ENCODE data around the gene SRSF12.
A peak's percentile ranks its signal among the peaks of the same experiment; 100 is the strongest.
"Not testable (repeated sequence)": the region's sequence is repeated elsewhere in the genome, so short reads cannot be mapped to it uniquely, and the experiment has no call there.

Gene SRSF12

GRCh38 chr6:89069536-89070163 lies 48.2 kb downstream of the SRSF12 start:
- DNase-seq: no peak

GRCh38 chr6:89068695-89069094 lies 49.2 kb downstream of the SRSF12 start:
- DNase-seq: no peak

GRCh38 chr6:89067796-89068195 lies 50.1 kb downstream of the SRSF12 start:
- no peak for DNase-seq

DNA sequence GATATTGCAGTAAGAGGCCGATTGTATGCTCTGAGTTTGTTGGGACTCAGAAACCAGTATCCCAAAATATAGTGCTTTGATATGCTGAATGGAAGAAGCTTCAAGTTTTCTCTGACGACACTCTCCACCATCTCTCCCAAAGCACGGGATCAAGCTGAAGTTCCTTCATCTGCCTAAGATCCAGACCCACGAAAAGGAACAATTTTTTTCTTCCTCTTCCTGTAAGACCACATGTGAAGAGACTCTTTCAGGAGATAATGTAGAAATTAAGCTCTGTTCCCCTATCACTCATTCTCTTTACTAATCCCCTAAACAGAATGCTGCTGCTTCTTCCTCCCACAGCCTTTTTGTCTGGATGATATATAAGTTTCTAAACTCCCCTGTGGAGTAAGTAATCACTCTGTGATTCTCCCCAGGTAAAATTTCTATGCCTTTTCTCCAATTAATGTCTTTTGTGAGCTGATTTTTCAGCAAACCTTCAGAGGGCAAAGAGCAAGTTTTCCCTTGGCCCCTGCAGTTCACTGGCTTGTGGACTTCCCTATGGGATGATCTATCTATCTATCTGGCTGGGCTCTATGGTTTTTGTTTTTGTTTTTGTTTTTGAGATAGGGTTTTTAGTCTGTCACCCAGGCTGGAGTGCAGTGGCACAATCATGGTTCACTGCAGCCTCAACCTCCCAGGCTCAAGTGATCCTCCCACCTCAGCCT lies 50.8 kb downstream of the SRSF12 start:
- no peak for DNase-seq

GRCh38 chr6:89066121-89066520 lies 51.8 kb downstream of the SRSF12 start:
- DNase-seq: not testable (repeated sequence)

DNA sequence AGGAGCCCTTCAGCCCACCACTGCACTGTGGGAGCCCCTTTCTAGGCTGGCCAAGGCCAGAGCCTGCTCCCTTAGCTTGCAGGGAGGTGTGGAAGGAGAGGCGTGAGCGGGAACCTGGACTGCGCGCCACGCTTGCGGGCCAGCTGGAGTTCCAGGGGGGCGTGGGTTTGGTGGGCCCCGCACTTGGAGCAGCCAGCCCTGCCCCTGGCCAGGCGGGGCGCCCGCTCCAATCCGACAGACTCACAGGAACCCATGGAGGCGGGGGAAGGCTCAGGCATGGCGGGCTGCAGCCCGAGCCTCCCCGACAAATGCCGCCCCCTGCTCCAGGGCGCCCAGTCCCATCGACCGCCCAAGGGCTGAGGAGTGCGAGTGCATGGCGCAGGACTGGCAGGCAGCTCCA lies 52.9 kb downstream of the SRSF12 start:
- not testable (repeated sequence) for DNase-seq

DNA sequence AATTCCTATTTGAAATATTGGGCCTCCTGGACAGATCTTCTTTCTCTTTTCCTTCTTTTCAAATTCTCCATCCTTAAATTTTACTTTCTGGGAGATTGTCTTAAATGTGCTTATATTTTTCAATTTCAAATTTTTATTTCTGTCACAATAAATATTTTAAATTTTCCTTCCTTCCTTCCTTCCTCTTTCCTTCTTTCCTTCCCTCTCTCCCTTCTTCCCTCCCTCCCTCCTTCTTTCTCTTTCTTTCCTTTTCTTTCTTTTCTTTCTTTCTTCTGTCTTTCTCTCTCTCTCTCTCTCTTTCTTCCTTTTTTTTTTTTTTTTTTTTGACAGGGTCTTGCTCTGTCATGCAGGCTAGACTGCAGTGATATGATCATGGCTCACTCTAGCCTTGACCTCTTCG lies 54.0 kb downstream of the SRSF12 start:
- DNase-seq: no peak

- no peak for DNase-seq
Observed at GRCh38 chr6:89059227-89059626, 58.6 kb downstream of the SRSF12 start.

DNA sequence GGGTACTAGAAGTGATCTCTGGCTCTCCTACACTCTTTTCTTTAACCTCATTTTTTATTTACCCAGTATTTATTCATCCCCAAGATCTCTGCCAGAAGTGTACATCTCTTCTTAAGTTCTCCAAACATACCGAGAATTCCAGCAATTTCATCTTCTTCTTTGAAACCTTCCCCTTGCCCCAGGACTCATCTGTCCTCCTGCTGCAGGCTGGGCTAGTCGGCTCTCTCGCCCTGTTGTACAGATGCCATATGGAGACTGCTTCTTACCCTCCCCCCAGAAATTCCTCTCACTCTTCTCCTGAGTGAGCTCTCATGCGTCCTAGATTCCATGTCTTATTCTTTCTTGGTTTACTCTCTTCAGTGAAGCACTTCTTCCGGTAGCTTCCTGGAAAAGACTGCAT lies 59.2 kb downstream of the SRSF12 start:
- no peak for DNase-seq

GRCh38 chr6:89057759-89058158 lies 60.1 kb downstream of the SRSF12 start:
- DNase-seq: no peak

- no peak for DNase-seq
Observed at GRCh38 chr6:89054208-89054607, 63.7 kb downstream of the SRSF12 start.

GRCh38 chr6:89051676-89052075 lies 66.2 kb downstream of the SRSF12 start:
- no peak for DNase-seq

- DNase-seq: no peak
Observed at GRCh38 chr6:89050697-89051096, 67.2 kb downstream of the SRSF12 start.

DNA sequence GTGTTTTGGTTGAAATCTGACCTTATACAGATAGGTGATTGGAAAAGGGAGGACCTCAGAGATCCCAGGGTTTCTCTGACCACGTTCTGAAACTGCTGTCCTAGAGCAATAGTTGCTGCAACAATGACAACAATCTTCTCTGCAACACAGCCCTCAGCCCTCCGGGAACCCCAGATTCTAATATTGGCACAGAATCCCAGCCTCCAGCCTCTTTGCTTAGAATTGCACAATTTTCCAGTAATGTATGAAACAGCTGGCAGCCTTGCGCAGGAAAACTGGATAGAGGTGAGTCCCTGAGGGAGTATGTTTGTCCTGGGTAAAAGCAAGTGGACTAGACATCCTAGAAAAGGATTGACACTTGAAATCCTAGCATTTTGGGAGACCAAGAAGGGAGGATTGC lies 67.7 kb downstream of the SRSF12 start:
- peak; percentile 54 for DNase-seq

DNA sequence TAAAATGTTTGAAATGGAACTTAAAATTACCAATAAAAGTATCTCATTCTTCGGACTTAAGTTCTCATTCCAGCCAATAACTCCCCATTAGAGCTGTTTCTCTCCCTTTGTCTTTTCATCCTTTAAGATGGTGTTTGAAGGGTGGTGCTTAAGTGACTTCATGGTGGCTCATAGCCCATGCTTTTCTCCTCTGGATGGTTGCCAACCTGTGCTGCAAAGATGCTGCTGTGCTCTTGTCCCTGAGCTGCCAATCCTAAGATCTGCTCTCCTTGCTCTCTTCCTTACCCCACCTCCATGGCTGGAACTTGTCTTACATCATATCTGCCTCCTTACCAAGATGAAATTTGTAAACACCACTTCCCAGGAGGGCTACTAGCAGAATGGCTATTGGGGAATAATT lies 68.9 kb downstream of the SRSF12 start:
- peak; percentile 39 for DNase-seq

DNA sequence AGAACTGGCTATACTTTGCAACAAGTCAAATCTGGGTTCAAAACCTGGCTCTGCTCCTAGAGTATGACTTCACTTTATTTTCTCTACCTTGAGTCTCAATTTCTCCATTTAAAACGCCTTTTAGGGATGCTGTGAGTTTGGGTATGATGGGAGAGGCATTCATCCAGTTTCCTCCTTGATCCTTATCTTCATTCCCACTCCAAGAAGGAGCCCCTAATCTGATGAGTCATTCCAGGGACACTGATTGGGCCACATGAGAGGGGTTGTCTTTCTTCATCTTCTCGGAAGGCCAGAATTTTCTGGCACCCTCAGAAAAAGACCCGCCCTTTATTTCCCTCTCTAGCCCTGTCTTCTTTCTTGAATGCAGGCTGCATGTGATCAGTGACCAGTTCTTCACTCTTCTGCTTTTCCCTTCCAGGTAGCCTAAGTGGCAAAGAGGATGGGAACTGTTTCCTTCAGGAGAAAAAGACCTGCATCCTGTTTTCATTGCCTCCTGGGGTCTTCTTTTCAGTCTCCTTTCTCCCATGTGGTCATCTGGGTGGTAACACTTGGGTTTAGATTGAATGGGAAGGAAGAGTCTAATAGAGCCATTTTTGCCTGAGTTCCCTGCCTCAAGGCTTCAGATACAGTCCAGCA lies 69.5 kb downstream of the SRSF12 start:
- DNase-seq: no peak

GRCh38 chr6:89047473-89047872 lies 70.4 kb downstream of the SRSF12 start:
- no peak for DNase-seq

Measured in fibroblast of skin of abdomen (primary cell).